Activated CD4-positive, alpha-beta T cell treated with anti-CD3 and anti-CD28 coated beads for 1 hour (primary cell): ENCODE results near the gene CLEC4F.
A peak's percentile ranks its signal among the peaks of the same experiment; 100 is the strongest.

Experiments
- DNase-seq: peaks from one replicate; pipeline ENCODE4 v3.0.0-alpha.2; 2020

CLEC4F gene

GRCh38 chr2:70820499-70820898 is at the start of gene CLEC4F:
Gene CLEC4F, minus strand, starts transcription at chr2:70820599. Its CDS starts 76 bp downstream, at chr2:70820523.
- no peak for DNase-seq

GRCh38 chr2:70868970-70869369 is 48.6 kb upstream of the CLEC4F start:
- no peak for DNase-seq

- DNase-seq, result peak; percentile 52
Measured at GRCh38 chr2:70861777-70862625, 41.6 kb upstream of the CLEC4F start.

- no peak for DNase-seq
Measured at GRCh38 chr2:70855667-70856066, 35.3 kb upstream of the CLEC4F start.

- no peak for DNase-seq
Measured at GRCh38 chr2:70854411-70854810, 34.0 kb upstream of the CLEC4F start.

- no peak for DNase-seq
Measured at GRCh38 chr2:70852824-70853223, 32.4 kb upstream of the CLEC4F start.

- DNase-seq, result no peak
Measured at GRCh38 chr2:70851704-70852103, 31.3 kb upstream of the CLEC4F start.

GRCh38 chr2:70850925-70851324 is 30.5 kb upstream of the CLEC4F start:
- DNase-seq, result no peak

GRCh38 chr2:70842401-70842800 is 22.0 kb upstream of the CLEC4F start:
- no peak for DNase-seq

GRCh38 chr2:70837980-70838925 is 17.9 kb upstream of the CLEC4F start:
- DNase-seq, result no peak

GRCh38 chr2:70835643-70836042 is 15.2 kb upstream of the CLEC4F start, which contains the start of gene CD207:
Gene CD207, minus strand, starts transcription at chr2:70835816. Its CDS starts 40 bp downstream, at chr2:70835776.
- DNase-seq, result no peak

- DNase-seq, result no peak
Measured at GRCh38 chr2:70834881-70835280, 14.5 kb upstream of the CLEC4F start.

- no peak for DNase-seq
Measured at GRCh38 chr2:70834106-70834505, 13.7 kb upstream of the CLEC4F start.

GRCh38 chr2:70833246-70833645 is 12.8 kb upstream of the CLEC4F start:
- DNase-seq, result no peak

- no peak for DNase-seq
Measured at GRCh38 chr2:70832386-70832785, 12.0 kb upstream of the CLEC4F start.

- no peak for DNase-seq
Measured at GRCh38 chr2:70831861-70832260, 11.5 kb upstream of the CLEC4F start.

- no peak for DNase-seq
Measured at GRCh38 chr2:70830366-70830765, 10.0 kb upstream of the CLEC4F start.

- DNase-seq, result no peak
Measured at GRCh38 chr2:70829916-70830315, 9.5 kb upstream of the CLEC4F start.

GRCh38 chr2:70828914-70829824 is 8.8 kb upstream of the CLEC4F start:
- no peak for DNase-seq

GRCh38 chr2:70828115-70828514 is 7.7 kb upstream of the CLEC4F start:
- no peak for DNase-seq

- DNase-seq, result no peak
Measured at GRCh38 chr2:70827388-70827787, 7.0 kb upstream of the CLEC4F start.

GRCh38 chr2:70826696-70827350 is 6.4 kb upstream of the CLEC4F start:
- no peak for DNase-seq
